Smooth muscle cell of bladder (primary cell): ENCODE results near the gene SEZ6L. TPM values are rescaled to one million over a fixed set of nuclear protein-coding genes. Genes with fewer than 3 reads are reported as not detected.

Experiments
- total RNA-seq: library from RNA; depleted of rRNA; stranded (reverse); fragments of >200 nt; gene quantifications from 2 replicates; pipeline ENCODE4 v1.2.3, GENCODE V29; 2014

Gene SEZ6L
- not detected in 2 replicates for total RNA-seq

DNA sequence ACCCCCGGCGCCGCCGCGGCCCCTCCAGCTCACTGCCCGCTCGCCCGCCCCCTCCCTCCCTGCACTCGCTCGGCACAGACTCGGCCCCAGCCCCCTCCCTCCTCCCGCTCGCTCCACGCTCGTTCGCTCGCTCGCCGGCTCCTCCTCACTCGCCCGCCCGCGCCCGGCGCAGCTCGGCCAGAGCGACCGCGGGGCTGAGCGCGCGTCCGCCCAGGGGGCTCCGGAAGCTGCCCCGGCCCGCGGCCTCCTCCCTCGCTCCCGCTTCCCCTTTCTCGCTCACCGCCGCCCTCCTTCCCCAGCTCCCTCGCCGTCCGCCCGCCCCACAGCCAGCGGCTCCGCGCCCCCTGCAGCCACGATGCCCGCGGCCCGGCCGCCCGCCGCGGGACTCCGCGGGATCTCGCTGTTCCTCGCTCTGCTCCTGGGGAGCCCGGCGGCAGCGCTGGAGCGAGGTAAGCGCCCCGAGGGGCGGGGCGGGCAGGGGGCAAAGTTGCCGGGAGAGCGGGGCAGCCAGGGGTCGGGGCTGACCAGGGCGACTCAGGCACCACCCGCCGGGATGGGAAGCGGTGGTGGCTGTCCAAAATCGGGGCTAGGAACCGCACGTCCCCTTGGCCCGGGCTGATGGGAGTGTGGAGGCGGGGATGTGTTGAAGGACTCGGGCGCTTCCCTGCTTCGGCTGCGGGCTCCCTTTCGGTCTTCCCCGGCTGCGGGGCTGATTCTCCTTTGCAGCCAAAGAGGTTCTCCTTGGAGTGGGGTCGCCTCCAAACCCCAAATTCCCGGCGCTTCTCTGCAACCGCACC, at the start of gene SEZ6L:
TSS of gene SEZ6L (plus strand) at position 148 of the 797 bp plus-strand sequence. CDS start at position 356, 208 bp downstream.

DNA sequence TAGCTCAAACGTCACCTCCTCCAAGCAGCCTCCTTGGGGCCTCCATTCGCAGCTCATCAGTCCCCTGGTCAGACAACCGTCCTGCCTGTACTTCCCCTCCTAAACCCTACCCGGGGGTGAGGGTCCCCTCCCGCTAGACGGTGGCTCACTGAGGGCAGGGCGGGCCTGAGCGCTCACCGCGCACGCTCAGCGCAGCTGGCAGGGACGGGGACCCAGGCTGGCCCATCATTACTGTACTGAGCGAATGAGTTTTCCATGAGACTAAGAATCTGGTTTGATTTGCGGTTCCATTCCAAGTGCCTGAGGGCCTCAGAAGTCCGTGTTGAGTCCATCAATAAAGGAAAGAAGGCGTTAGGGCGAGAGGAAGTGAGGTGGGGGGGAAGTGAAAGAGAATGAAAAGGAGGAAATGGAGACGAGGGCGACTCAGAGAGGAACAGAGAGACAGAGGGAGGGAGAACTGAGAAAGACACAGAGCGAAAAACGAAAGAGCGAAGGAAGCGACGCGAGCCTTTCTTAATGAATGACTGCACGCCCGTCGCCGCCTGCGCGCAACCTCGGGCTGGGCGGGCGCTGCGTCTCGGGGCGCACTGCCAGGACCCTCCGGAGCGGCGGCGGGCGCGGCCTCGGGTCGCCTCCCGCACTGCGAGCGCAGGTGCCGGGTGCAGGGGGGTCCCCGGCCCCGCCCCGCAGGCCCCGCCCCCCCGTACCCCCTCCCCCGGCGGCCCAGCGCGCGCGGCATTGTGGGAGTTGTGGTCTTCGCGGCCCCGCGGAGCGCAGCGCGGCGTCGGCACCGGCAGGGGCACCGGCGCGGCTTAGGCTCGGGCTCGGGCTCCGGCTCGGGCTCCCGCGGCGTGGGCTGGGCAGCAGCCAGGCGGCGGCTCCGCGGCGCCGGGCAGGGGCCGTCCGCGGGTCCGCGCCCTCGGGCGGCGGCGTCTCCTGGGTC, 259.5 kb downstream of the SEZ6L start, which contains the start of gene ASPHD2:
TSS of gene ASPHD2 (plus strand) at position 746 of the 943 bp plus-strand sequence. CDS start 4,356 bp downstream, outside the sequence.

